NCI-H1436 (cell line): ENCODE measurements around the gene KDM4C.

Experiments
- DNase-seq: peaks from one replicate; lab custom pipeline; 2025; lab: John Stamatoyannopoulos, UW

The KDM4C gene

DNA sequence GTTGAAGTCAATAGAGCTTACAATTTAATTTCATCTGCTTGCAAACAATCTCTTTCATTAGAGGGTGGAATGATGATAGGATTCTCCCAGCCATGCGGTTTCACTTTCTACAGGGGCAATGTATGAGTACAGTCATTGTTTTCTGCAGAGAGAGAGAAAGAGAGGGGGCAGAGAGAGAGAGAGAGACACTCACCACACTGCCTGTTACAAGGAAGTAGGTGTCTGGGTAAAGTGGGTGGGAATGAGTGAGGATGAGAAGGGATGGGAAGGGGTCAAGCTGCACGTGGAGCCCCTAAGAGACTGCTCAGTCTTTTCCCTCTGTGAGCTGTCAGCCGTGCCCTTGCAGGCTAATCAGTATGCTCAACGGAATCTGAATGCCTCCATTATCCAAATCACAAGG, 454.3 kb downstream of the KDM4C start:
- no peak for DNase-seq

- no peak for DNase-seq
Observed at GRCh38 chr9:7216004-7216841, 458.4 kb downstream of the KDM4C start.

- DNase-seq: no peak
Observed at GRCh38 chr9:7223981-7224380, 466.2 kb downstream of the KDM4C start.
